Neural progenitor cell (in vitro differentiated cells): ENCODE measurements around the gene LRBA. TPM values are rescaled to one million over a fixed set of nuclear protein-coding genes. Genes with fewer than 3 reads are reported as not detected.

Experiments
- DNase-seq: peaks from one replicate; pipeline ENCODE4 v3.0.0-alpha.2; 2016; ENCODE audit warnings: low spot score
- H2AFZ ChIP-seq: fragments of 200-600 bp; sonication (generic); replicated peaks from 2 replicates; pipeline ENCODE4 v1.6.1; 2016; ENCODE audit warnings: antibody characterized with exemption
- H3F3A ChIP-seq: fragments of 200-600 bp; sonication (generic); 2 replicates; pipeline ENCODE4 v1.6.1; 2016; ENCODE audit warnings: antibody characterized with exemption, low read depth
- H3K27ac ChIP-seq: fragments of 200-600 bp; sonication (generic); 2 replicates; pipeline ENCODE4 v1.5.1; 2016; ENCODE audit warnings: mild to moderate bottlenecking
- H3K27me3 ChIP-seq: fragments of 200-600 bp; sonication (generic); 2 replicates; pipeline ENCODE4 v1.6.1; 2016; ENCODE audit warnings: mild to moderate bottlenecking, moderate library complexity
- H3K36me3 ChIP-seq: fragments of 200-600 bp; sonication (generic); 2 replicates; pipeline ENCODE4 v1.5.1; 2016
- H3K4me1 ChIP-seq: fragments of 200-600 bp; sonication (generic); 2 replicates; pipeline ENCODE4 v1.6.1; 2016; ENCODE audit warnings: mixed run types
- H3K4me2 ChIP-seq: fragments of 200-600 bp; sonication (generic); 2 replicates; pipeline ENCODE4 v1.6.1; 2016
- H3K4me3 ChIP-seq: fragments of 200-600 bp; sonication (generic); 2 replicates; pipeline ENCODE4 v1.5.1; 2016
- H3K79me2 ChIP-seq: fragments of 200-600 bp; sonication (generic); 2 replicates; pipeline ENCODE4 v1.6.1; 2016; ENCODE audit warnings: low read depth
- H3K9ac ChIP-seq: fragments of 200-600 bp; sonication (generic); 2 replicates; pipeline ENCODE4 v1.6.1; 2016
- H3K9me3 ChIP-seq: fragments of 200-600 bp; sonication (generic); 2 replicates; pipeline ENCODE4 v1.5.1; 2016; ENCODE audit warnings: low read depth
- H4K20me1 ChIP-seq: fragments of 200-600 bp; sonication (generic); 2 replicates; pipeline ENCODE4 v1.6.1; 2016; ENCODE audit warnings: low read depth
- H3K27ac Mint-ChIP-seq: 3 replicates; pipeline ENCODE4 v1.8.0; 2021; ENCODE audit warnings: mixed read lengths
- H3K27me3 Mint-ChIP-seq: 2 replicates; pipeline ENCODE4 v1.8.0; 2022; ENCODE audit warnings: low read depth, mild to moderate bottlenecking, inconsistent platforms, moderate library complexity, mixed read lengths; ENCODE audit not compliant: insufficient read depth
- H3K36me3 Mint-ChIP-seq: 3 replicates; pipeline ENCODE4 v1.8.0; 2021; ENCODE audit warnings: mixed read lengths
- H3K4me1 Mint-ChIP-seq: 3 replicates; pipeline ENCODE4 v1.8.0; 2021; ENCODE audit warnings: mixed read lengths
- H3K4me3 Mint-ChIP-seq: 3 replicates; pipeline ENCODE4 v1.8.0; 2021; ENCODE audit warnings: mild to moderate bottlenecking, moderate library complexity, mixed read lengths
- H3K9me3 Mint-ChIP-seq: 3 replicates; pipeline ENCODE4 v1.8.0; 2020; ENCODE audit warnings: mixed read lengths
- EZH2 ChIP-seq: fragments of 200-600 bp; sonication (generic); IDR thresholded peaks from 2 replicates; pipeline ENCODE4 v1.6.1; 2017; ENCODE audit warnings: antibody characterized with exemption, mild to moderate bottlenecking, moderate library complexity
- EZH2phosphoT487 ChIP-seq: fragments of 200-600 bp; sonication (generic); IDR thresholded peaks from 2 replicates; pipeline ENCODE4 v1.6.1; 2017; ENCODE audit warnings: antibody characterized with exemption
- total RNA-seq: library from RNA; depleted of rRNA; stranded (reverse); fragments of >200 nt; gene quantifications from 2 replicates; pipeline ENCODE4 v1.2.3, GENCODE V29; 2015; ENCODE audit warnings: low replicate concordance
- TF ChIP-seq, protein P1 (sequence below): fragments of 200-600 bp; sonication (generic); IDR thresholded peaks from 2 replicates; pipeline ENCODE4 v1.5.1; 2017; ENCODE audit warnings: antibody characterized with exemption, mild to moderate bottlenecking

The LRBA gene
- total RNA-seq, 1 donor from 2014 or later = 111 TPM

DNA sequence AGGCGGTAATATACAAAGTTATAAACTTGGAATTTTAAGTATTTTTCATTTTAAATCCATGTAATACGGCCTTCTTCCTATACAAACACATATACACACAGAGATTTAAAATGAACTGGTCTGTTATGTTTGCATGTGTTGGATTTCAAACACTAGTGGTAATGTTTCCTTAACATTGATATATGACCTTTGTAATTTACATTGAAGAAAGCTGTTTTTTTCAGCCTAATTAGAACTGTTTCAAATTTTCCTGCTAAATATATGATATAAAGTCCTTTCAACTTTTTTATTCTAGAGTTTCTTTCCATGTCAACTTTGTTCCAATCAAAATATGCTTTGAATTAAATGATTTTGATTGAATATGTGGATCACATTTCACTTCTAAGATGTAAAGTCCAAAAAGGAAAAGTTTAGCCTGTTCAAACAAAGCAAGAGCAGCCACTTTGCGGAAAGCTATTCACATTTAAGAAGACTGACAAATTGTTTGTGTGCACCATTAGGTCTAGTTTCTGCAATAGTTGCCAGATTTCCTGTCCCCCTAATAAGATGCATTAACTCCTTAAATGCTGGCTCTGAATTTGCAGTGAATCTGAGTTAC lies 659.1 kb downstream of the LRBA start:
- Histone ChIP-seq H3K4me1 (peaks cover 28% of the 10 kb centered on the region), H3K9ac (no peak overlapping the region), H3K4me3 (no peak overlapping the region), H4K20me1 (no peaks in the 10 kb centered on the region), H3K27ac (no peak overlapping the region), H3K79me2 (no peaks in the 10 kb centered on the region), H3K9me3 (no peaks in the 10 kb centered on the region), H2AFZ (no peak overlapping the region), H3K36me3 (no peaks in the 10 kb centered on the region), H3K27me3 (no peaks in the 10 kb centered on the region), H3F3A (peaks cover 5% of the 10 kb centered on the region), H3K4me2 (peak overlapping the region; percentile 10)
- Mint-ChIP-seq H3K36me3 (no peaks in the 10 kb centered on the region), H3K27me3 (no peaks in the 10 kb centered on the region), H3K27ac (no peak overlapping the region), H3K9me3 (no peaks in the 10 kb centered on the region), H3K4me3 (no peak overlapping the region), H3K4me1 (peaks cover 31% of the 10 kb centered on the region)
- DNase-seq = no peak
- TF ChIP-seq EZH2 (no peak), EZH2phosphoT487 (no peak)
- TF ChIP-seq, protein P1, sequence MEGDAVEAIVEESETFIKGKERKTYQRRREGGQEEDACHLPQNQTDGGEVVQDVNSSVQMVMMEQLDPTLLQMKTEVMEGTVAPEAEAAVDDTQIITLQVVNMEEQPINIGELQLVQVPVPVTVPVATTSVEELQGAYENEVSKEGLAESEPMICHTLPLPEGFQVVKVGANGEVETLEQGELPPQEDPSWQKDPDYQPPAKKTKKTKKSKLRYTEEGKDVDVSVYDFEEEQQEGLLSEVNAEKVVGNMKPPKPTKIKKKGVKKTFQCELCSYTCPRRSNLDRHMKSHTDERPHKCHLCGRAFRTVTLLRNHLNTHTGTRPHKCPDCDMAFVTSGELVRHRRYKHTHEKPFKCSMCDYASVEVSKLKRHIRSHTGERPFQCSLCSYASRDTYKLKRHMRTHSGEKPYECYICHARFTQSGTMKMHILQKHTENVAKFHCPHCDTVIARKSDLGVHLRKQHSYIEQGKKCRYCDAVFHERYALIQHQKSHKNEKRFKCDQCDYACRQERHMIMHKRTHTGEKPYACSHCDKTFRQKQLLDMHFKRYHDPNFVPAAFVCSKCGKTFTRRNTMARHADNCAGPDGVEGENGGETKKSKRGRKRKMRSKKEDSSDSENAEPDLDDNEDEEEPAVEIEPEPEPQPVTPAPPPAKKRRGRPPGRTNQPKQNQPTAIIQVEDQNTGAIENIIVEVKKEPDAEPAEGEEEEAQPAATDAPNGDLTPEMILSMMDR = no peak

DNA sequence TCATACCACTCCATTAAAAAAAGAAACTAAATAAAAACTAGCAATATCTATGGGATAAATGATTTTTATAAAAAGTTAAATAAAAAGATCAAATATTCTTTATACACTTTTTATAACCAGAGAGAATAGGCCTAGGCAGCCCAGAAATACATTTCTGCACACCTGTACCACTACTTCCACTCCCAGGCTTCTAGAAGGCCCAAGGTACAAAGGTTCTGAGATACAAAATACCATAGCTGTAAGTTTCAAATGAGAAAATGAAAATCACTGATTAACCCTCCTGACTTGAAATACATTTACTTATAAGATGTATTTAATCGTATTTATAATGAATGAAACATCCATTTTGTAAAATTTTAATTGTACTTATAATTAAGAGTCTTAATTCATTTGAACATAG lies 659.7 kb downstream of the LRBA start:
- Mint-ChIP-seq H3K36me3 (no peaks in the 10 kb centered on the region), H3K27me3 (no peaks in the 10 kb centered on the region), H3K9me3 (no peaks in the 10 kb centered on the region), H3K27ac (no peak overlapping the region), H3K4me1 (peaks cover 31% of the 10 kb centered on the region), H3K4me3 (no peak overlapping the region)
- Histone ChIP-seq H2AFZ (no peak overlapping the region), H3K79me2 (no peaks in the 10 kb centered on the region), H3K4me1 (peaks cover 28% of the 10 kb centered on the region), H3K27me3 (no peaks in the 10 kb centered on the region), H3F3A (peaks cover 5% of the 10 kb centered on the region), H3K4me3 (no peak overlapping the region), H3K9ac (no peak overlapping the region), H3K4me2 (no peak overlapping the region), H4K20me1 (no peaks in the 10 kb centered on the region), H3K36me3 (no peaks in the 10 kb centered on the region), H3K27ac (no peak overlapping the region), H3K9me3 (no peaks in the 10 kb centered on the region)
- TF ChIP-seq, protein P1 = no peak
- TF ChIP-seq EZH2 (no peak), EZH2phosphoT487 (no peak)
- no peak for DNase-seq

DNA sequence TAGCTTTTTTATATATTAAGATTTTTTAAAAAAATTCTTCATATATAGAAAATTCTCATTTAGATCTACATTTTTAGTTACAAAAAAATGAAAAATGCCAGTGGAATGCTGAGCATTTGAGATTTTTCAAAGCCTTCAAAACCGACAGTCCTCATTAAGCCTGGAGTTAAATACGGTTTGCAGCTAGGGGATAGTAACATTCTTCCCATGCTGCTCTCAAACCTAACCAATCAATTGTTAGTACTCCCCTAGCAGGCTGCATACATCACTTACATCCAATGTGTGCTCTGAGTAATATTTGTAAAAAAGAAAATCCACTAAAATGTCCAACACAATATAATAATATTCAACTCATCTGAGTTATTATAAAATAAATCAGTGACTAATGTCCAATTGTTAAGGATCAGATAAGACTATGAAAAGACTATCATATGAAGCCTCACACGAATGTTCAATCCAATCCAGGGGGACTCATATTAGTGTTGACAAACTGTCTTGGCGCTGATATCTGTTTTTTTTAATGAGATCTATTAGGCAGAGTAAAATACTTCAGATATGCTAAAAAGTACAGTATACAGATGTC lies 660.8 kb downstream of the LRBA start:
- H3K27ac Mint-ChIP-seq = no peak overlapping the region
- Histone ChIP-seq H3K27ac (no peak overlapping the region), H3K36me3 (peaks cover under 1% of the 10 kb centered on the region), H2AFZ (no peak overlapping the region), H3F3A (peaks cover 5% of the 10 kb centered on the region), H3K4me3 (no peak overlapping the region), H3K4me2 (no peak overlapping the region), H3K9me3 (no peaks in the 10 kb centered on the region), H3K27me3 (no peaks in the 10 kb centered on the region), H4K20me1 (no peaks in the 10 kb centered on the region), H3K9ac (no peak overlapping the region), H3K79me2 (no peaks in the 10 kb centered on the region), H3K4me1 (peaks cover 27% of the 10 kb centered on the region)
- peak; percentile 22 for DNase-seq
- H3K4me1 Mint-ChIP-seq = peaks cover 30% of the 10 kb centered on the region
- H3K4me3 Mint-ChIP-seq = no peak overlapping the region
- H3K36me3 Mint-ChIP-seq = no peaks in the 10 kb centered on the region
- TF ChIP-seq, protein P1 = no peak
- TF ChIP-seq EZH2 (no peak), EZH2phosphoT487 (no peak)
- H3K27me3 Mint-ChIP-seq = no peaks in the 10 kb centered on the region
- H3K9me3 Mint-ChIP-seq = no peaks in the 10 kb centered on the region
